ENCODE results near the gene CIC. TPM values are rescaled to one million over a fixed set of nuclear protein-coding genes. Genes with fewer than 3 reads are reported as not detected.

Gene CIC
- total RNA-seq, 2 donors from 2014 or later: 112 to 125 TPM

GRCh38 chr19:42287017-42287826, 18.2 kb downstream of the CIC start:
- H3K36me3 Mint-ChIP-seq (ENCODE audit: low read depth): peaks cover 7% of the 10 kb centered on the region
- H3K9me3 ChIP-seq (ENCODE audit: control insufficient read depth, low read length, poor library complexity, severe bottlenecking): no peaks in the 10 kb centered on the region
- H3K4me1 Mint-ChIP-seq: peaks cover 30% of the 10 kb centered on the region
- H3K27ac Mint-ChIP-seq: no peak overlapping the region
- H3K27me3 Mint-ChIP-seq: no peaks in the 10 kb centered on the region
- DNase-seq (no peak), ATAC-seq (no peak)
- H3K4me3 Mint-ChIP-seq: no peak overlapping the region

- no peak for DNase-seq
- Mint-ChIP-seq H3K27ac (no peak overlapping the region), H3K4me3 (no peak overlapping the region), H3K27me3 (no peaks in the 10 kb centered on the region), H3K36me3 (ENCODE audit: low read depth) (peaks cover 7% of the 10 kb centered on the region), H3K4me1 (peaks cover 26% of the 10 kb centered on the region)
- ATAC-seq: no peak
- H3K9me3 ChIP-seq (ENCODE audit: control insufficient read depth, low read length, poor library complexity, severe bottlenecking): no peaks in the 10 kb centered on the region
Observed at GRCh38 chr19:42287827-42288107, 18.7 kb downstream of the CIC start.

- peaks cover 26% of the 10 kb centered on the region for H3K4me1 Mint-ChIP-seq
- no peaks in the 10 kb centered on the region for H3K27me3 Mint-ChIP-seq
- peaks cover 9% of the 10 kb centered on the region for H3K36me3 Mint-ChIP-seq (ENCODE audit: low read depth)
- no peak overlapping the region for H3K27ac Mint-ChIP-seq
- DNase-seq: no peak
- no peak for ATAC-seq
- no peak overlapping the region for H3K4me3 Mint-ChIP-seq
- no peaks in the 10 kb centered on the region for H3K9me3 ChIP-seq (ENCODE audit: control insufficient read depth, low read length, poor library complexity, severe bottlenecking)
Observed at GRCh38 chr19:42288387-42288786, 19.3 kb downstream of the CIC start.

- Mint-ChIP-seq H3K36me3 (ENCODE audit: low read depth) (peaks cover 9% of the 10 kb centered on the region), H3K4me1 (peaks cover 26% of the 10 kb centered on the region), H3K27ac (no peak overlapping the region), H3K27me3 (no peaks in the 10 kb centered on the region), H3K4me3 (no peak overlapping the region)
- DNase-seq (no peak), ATAC-seq (no peak)
- H3K9me3 ChIP-seq (ENCODE audit: control insufficient read depth, low read length, poor library complexity, severe bottlenecking): no peaks in the 10 kb centered on the region
Observed at GRCh38 chr19:42288881-42289555, 20.0 kb downstream of the CIC start.

GRCh38 chr19:42289556-42290041, 20.5 kb downstream of the CIC start:
- no peak for DNase-seq
- H3K27me3 Mint-ChIP-seq: no peaks in the 10 kb centered on the region
- H3K9me3 ChIP-seq (ENCODE audit: control insufficient read depth, low read length, poor library complexity, severe bottlenecking): no peaks in the 10 kb centered on the region
- H3K27ac Mint-ChIP-seq: no peak overlapping the region
- peaks cover 26% of the 10 kb centered on the region for H3K4me1 Mint-ChIP-seq
- no peak overlapping the region for H3K4me3 Mint-ChIP-seq
- ATAC-seq: no peak
- H3K36me3 Mint-ChIP-seq (ENCODE audit: low read depth): peaks cover 9% of the 10 kb centered on the region

GRCh38 chr19:42290136-42290522, 21.1 kb downstream of the CIC start:
- no peak for ATAC-seq
- peaks cover 21% of the 10 kb centered on the region for H3K4me1 Mint-ChIP-seq
- no peak overlapping the region for H3K4me3 Mint-ChIP-seq
- peaks cover 6% of the 10 kb centered on the region for H3K36me3 Mint-ChIP-seq (ENCODE audit: low read depth)
- no peak for DNase-seq
- H3K9me3 ChIP-seq (ENCODE audit: control insufficient read depth, low read length, poor library complexity, severe bottlenecking): no peaks in the 10 kb centered on the region
- H3K27me3 Mint-ChIP-seq: no peaks in the 10 kb centered on the region
- H3K27ac Mint-ChIP-seq: no peak overlapping the region

- H3K27ac Mint-ChIP-seq: no peak overlapping the region
- no peak overlapping the region for H3K4me3 Mint-ChIP-seq
- H3K4me1 Mint-ChIP-seq: peaks cover 15% of the 10 kb centered on the region
Observed at GRCh38 chr19:42290523-42291434, 21.7 kb downstream of the CIC start.

GRCh38 chr19:42291435-42291810, 22.4 kb downstream of the CIC start:
- DNase-seq (no peak), ATAC-seq (no peak)
- peak overlapping the region; percentile 93 for H3K27ac Mint-ChIP-seq
- peaks cover 13% of the 10 kb centered on the region for H3K4me1 Mint-ChIP-seq
- no peak overlapping the region for H3K4me3 Mint-ChIP-seq
- no peaks in the 10 kb centered on the region for H3K9me3 ChIP-seq (ENCODE audit: control insufficient read depth, low read length, poor library complexity, severe bottlenecking)
- H3K27me3 Mint-ChIP-seq: no peaks in the 10 kb centered on the region
- H3K36me3 Mint-ChIP-seq (ENCODE audit: low read depth): peaks cover 6% of the 10 kb centered on the region

More at GRCh38 chr19:42290523-42291434, 21.7 kb downstream of the CIC start:
- DNase-seq (peak; percentile 42 to 47 (median 46)), ATAC-seq (peak; percentile 67)
- H3K9me3 ChIP-seq (ENCODE audit: control insufficient read depth, low read length, poor library complexity, severe bottlenecking): no peaks in the 10 kb centered on the region
- peaks cover 6% of the 10 kb centered on the region for H3K36me3 Mint-ChIP-seq (ENCODE audit: low read depth)
- no peaks in the 10 kb centered on the region for H3K27me3 Mint-ChIP-seq

GRCh38 chr19:42292042-42292960, 23.2 kb downstream of the CIC start:
- ATAC-seq: no peak
- Mint-ChIP-seq H3K36me3 (ENCODE audit: low read depth) (peaks cover 6% of the 10 kb centered on the region), H3K27me3 (no peaks in the 10 kb centered on the region), H3K4me3 (peak overlapping the region; percentile 60), H3K4me1 (peaks cover 13% of the 10 kb centered on the region), H3K27ac (peak overlapping the region; percentile 93)
- no peak for DNase-seq
- H3K9me3 ChIP-seq (ENCODE audit: control insufficient read depth, low read length, poor library complexity, severe bottlenecking): no peaks in the 10 kb centered on the region

- Mint-ChIP-seq H3K4me1 (peaks cover 13% of the 10 kb centered on the region), H3K4me3 (no peak overlapping the region), H3K27me3 (no peaks in the 10 kb centered on the region), H3K36me3 (ENCODE audit: low read depth) (peaks cover 6% of the 10 kb centered on the region), H3K27ac (no peak overlapping the region)
- no peaks in the 10 kb centered on the region for H3K9me3 ChIP-seq (ENCODE audit: control insufficient read depth, low read length, poor library complexity, severe bottlenecking)
- ATAC-seq (no peak), DNase-seq (no peak)
Observed at GRCh38 chr19:42292963-42293362, 23.9 kb downstream of the CIC start.

GRCh38 chr19:42293540-42293939, 24.5 kb downstream of the CIC start:
- H3K36me3 Mint-ChIP-seq (ENCODE audit: low read depth): peaks cover 6% of the 10 kb centered on the region
- DNase-seq (no peak), ATAC-seq (no peak)
- H3K9me3 ChIP-seq (ENCODE audit: control insufficient read depth, low read length, poor library complexity, severe bottlenecking): no peaks in the 10 kb centered on the region
- peaks cover 13% of the 10 kb centered on the region for H3K4me1 Mint-ChIP-seq
- H3K4me3 Mint-ChIP-seq: no peak overlapping the region
- no peak overlapping the region for H3K27ac Mint-ChIP-seq
- no peaks in the 10 kb centered on the region for H3K27me3 Mint-ChIP-seq

- H3K9me3 ChIP-seq (ENCODE audit: control insufficient read depth, low read length, poor library complexity, severe bottlenecking): no peaks in the 10 kb centered on the region
- Mint-ChIP-seq H3K27ac (no peak overlapping the region), H3K4me3 (no peak overlapping the region), H3K27me3 (no peaks in the 10 kb centered on the region), H3K36me3 (ENCODE audit: low read depth) (peaks cover 6% of the 10 kb centered on the region), H3K4me1 (peaks cover 13% of the 10 kb centered on the region)
- no peak for DNase-seq
- no peak for ATAC-seq
Observed at GRCh38 chr19:42293948-42294347, 24.9 kb downstream of the CIC start.

Data from T-helper 17 cell (primary cell).